ENCODE data around the gene CYB561D2.

DNA sequence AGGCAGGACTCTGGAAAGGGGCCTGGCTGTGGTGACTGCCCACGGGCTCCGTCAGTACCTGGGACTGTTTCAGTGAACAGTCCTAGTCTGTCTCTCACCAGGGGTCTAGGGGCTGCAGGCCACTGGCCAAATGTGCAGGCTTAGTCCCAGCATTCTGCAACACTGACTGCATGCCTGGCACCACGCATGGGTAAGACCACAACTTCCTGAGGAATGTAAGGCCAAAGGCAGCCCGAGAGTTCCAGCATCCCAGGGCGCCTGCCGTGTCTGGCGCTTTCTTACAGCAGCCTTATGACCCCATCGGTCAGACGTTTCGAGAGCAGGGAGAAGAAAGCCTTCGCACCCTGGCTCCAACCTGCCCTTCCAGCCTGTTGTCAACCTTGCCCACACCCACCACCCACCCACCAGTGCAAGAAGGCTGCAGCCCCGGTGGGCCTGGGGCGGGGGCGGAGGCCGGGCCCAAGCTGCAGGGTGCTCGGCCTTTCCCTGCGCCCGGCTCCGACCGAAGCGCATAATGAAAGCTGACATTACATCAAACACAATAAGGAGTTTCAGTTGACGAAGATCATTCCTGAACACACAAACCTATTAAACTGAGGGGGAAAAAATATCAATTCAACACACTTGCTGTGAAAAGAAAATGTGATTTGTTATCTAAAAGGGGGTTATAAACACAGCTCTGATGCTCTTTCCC, 38.2 kb downstream of the CYB561D2 start:
- TF ChIP-seq, protein P1, sequence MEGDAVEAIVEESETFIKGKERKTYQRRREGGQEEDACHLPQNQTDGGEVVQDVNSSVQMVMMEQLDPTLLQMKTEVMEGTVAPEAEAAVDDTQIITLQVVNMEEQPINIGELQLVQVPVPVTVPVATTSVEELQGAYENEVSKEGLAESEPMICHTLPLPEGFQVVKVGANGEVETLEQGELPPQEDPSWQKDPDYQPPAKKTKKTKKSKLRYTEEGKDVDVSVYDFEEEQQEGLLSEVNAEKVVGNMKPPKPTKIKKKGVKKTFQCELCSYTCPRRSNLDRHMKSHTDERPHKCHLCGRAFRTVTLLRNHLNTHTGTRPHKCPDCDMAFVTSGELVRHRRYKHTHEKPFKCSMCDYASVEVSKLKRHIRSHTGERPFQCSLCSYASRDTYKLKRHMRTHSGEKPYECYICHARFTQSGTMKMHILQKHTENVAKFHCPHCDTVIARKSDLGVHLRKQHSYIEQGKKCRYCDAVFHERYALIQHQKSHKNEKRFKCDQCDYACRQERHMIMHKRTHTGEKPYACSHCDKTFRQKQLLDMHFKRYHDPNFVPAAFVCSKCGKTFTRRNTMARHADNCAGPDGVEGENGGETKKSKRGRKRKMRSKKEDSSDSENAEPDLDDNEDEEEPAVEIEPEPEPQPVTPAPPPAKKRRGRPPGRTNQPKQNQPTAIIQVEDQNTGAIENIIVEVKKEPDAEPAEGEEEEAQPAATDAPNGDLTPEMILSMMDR (IDR thresholded peaks at IDR 0.05): no peak
- TF ChIP-seq POLR2A (IDR thresholded peaks at IDR 0.05): no peak
